ENCODE data around the gene LIPH. TPM values are rescaled to one million over a fixed set of nuclear protein-coding genes. Genes with fewer than 3 reads are reported as not detected.
A peak's percentile ranks its signal among the peaks of the same experiment; 100 is the strongest.

LIPH gene
- 0.02 and 0.06 TPM in 2 replicates for polyA plus RNA-seq (2011; rRNA removed)
- not detected in 2 replicates for polyA minus RNA-seq (2011; rRNA and poly(A)+ RNA removed)

- H3K27ac ChIP-seq (ENCODE audit: low read depth, low read length), result no peak within 1 kb of the TSS
- POLR2A ChIA-PET, result interaction anchor here (0.7 kb wide), 1 partner anchor 268 kb away, joined by 4 read pairs; no protein-coding TSS in a partner anchor
- no peaks in the 10 kb centered on the region; the same call in 1 of the 2 replicates for H3K9me3 ChIP-seq (ENCODE audit: control insufficient read depth, insufficient read depth, low read length)
- CTCF ChIA-PET, result interaction anchor here (2.0 kb wide), 1 partner anchor 23 kb away, joined by 4 read pairs; no protein-coding TSS in a partner anchor
- no peak within 1 kb of the TSS for H3K4me3 ChIP-seq (ENCODE audit: low read depth, low read length)
- no peaks in the 10 kb centered on the region for H3K27me3 ChIP-seq (ENCODE audit: control insufficient read depth, insufficient read depth, low read length)
- DNase-seq (ENCODE audit: low read depth, low spot score), result no peak
- TF ChIP-seq CTCF (IDR thresholded peaks at IDR 0.05; ENCODE audit: low read depth, low read length), result no peak
These were observed at the start of gene LIPH for GRCh38 chr3:185552358-185552877. TSS of gene LIPH (minus strand) at chr3:185552588. CDS start at chr3:185552471, 117 bp downstream.

- Histone ChIP-seq H3K27me3 (ENCODE audit: control insufficient read depth, insufficient read depth, low read length) (no peaks in the 10 kb centered on the region), H3K4me3 (ENCODE audit: low read depth, low read length) (no peak overlapping the region), H3K27ac (ENCODE audit: low read depth, low read length) (no peak overlapping the region), H3K9me3 (ENCODE audit: control insufficient read depth, insufficient read depth, low read length) (no peaks in the 10 kb centered on the region)
- ChIA-PET POLR2A (no interaction called here), CTCF (no interaction called here)
- no peak for DNase-seq (ENCODE audit: low read depth, low spot score)
- TF ChIP-seq CTCF (IDR thresholded peaks at IDR 0.05; ENCODE audit: low read depth, low read length), result no peak
These were observed 43.1 kb upstream of the LIPH start for GRCh38 chr3:185595526-185595925.

- Histone ChIP-seq H3K27me3 (ENCODE audit: control insufficient read depth, insufficient read depth, low read length) (no peaks in the 10 kb centered on the region), H3K9me3 (ENCODE audit: control insufficient read depth, insufficient read depth, low read length) (no peaks in the 10 kb centered on the region), H3K4me3 (ENCODE audit: low read depth, low read length) (no peak overlapping the region), H3K27ac (ENCODE audit: low read depth, low read length) (no peak overlapping the region)
- CTCF ChIA-PET, result interaction anchor here (0.6 to 0.7 kb wide), 2 partner anchors 19 to 786 kb away, joined by 3 read pairs; no protein-coding TSS in a partner anchor
- TF ChIP-seq CTCF (IDR thresholded peaks at IDR 0.05; ENCODE audit: low read depth, low read length), result no peak
- no peak for DNase-seq (ENCODE audit: low read depth, low spot score)
- POLR2A ChIA-PET, result no interaction called here
These were observed 41.7 kb upstream of the LIPH start for GRCh38 chr3:185594073-185594472.

- TF ChIP-seq CTCF (IDR thresholded peaks at IDR 0.05; ENCODE audit: low read depth, low read length), result no peak
- ChIA-PET CTCF (interaction anchor here (0.6 to 2.9 kb wide), 6 partner anchors 8 to 233 kb away, joined by 3 to 16 read pairs (median 3); no protein-coding TSS in a partner anchor), POLR2A (interaction anchor here (0.5 to 1.4 kb wide), 8 partner anchors 12 to 522 kb away, joined by 3 to 6 read pairs (median 4); partner anchors contain the start of gene ETV5)
- no peak for DNase-seq (ENCODE audit: low read depth, low spot score)
- Histone ChIP-seq H3K27me3 (ENCODE audit: control insufficient read depth, insufficient read depth, low read length) (no peaks in the 10 kb centered on the region), H3K27ac (ENCODE audit: low read depth, low read length) (peak overlapping the region; percentile 89), H3K9me3 (ENCODE audit: control insufficient read depth, insufficient read depth, low read length) (no peaks in the 10 kb centered on the region; the same call in 1 of the 2 replicates), H3K4me3 (ENCODE audit: low read depth, low read length) (peak overlapping the region; percentile 91)
These were observed 34.3 kb upstream of the LIPH start for GRCh38 chr3:185586686-185587039.
